Mesendoderm (in vitro differentiated cells): ENCODE results near the gene KCTD15.

Experiments used
- DNase-seq: peaks from one replicate; pipeline ENCODE4 v3.0.0; 2013
- H2AK5ac ChIP-seq: 2 replicates; pipeline ENCODE4 v1.6.1; 2013; ENCODE audit warnings: low read length, inconsistent platforms
- H2BK120ac ChIP-seq: 2 replicates; pipeline ENCODE4 v1.6.1; 2013; ENCODE audit warnings: low read depth, mild to moderate bottlenecking, low read length, moderate library complexity, mixed read lengths
- H2BK15ac ChIP-seq: replicated peaks from 2 replicates; pipeline ENCODE4 v1.6.1; 2013; ENCODE audit warnings: low read depth, mild to moderate bottlenecking, moderate library complexity
- H2BK5ac ChIP-seq: 2 replicates; pipeline ENCODE4 v1.6.1; 2013; ENCODE audit warnings: low read length, inconsistent platforms
- H3K18ac ChIP-seq: 2 replicates; pipeline ENCODE4 v1.6.1; 2013; ENCODE audit warnings: mild to moderate bottlenecking, low read length, mixed read lengths
- H3K23ac ChIP-seq: one replicate; pipeline ENCODE4 v1.6.1; 2013; ENCODE audit warnings: low read length
- H3K27ac ChIP-seq: 2 replicates; pipeline ENCODE4 v1.5.1; 2013; ENCODE audit warnings: low read depth, mild to moderate bottlenecking, inconsistent platforms, low read length, moderate library complexity
- H3K27me3 ChIP-seq: 2 replicates; pipeline ENCODE4 v1.6.1; 2013; ENCODE audit warnings: low read length, control low read depth, mild to moderate bottlenecking, inconsistent platforms; ENCODE audit not compliant: insufficient read depth, poor library complexity
- H3K36me3 ChIP-seq: 2 replicates; pipeline ENCODE4 v1.6.1; 2013; ENCODE audit warnings: low read length, inconsistent platforms; ENCODE audit not compliant: control insufficient read depth, insufficient read depth
- H3K4ac ChIP-seq: one replicate; pipeline ENCODE4 v1.6.1; 2013; ENCODE audit warnings: low read depth, mild to moderate bottlenecking, low read length, moderate library complexity
- H3K4me1 ChIP-seq: 2 replicates; pipeline ENCODE4 v1.6.1; 2013; ENCODE audit warnings: low read depth, low read length, inconsistent platforms; ENCODE audit not compliant: control insufficient read depth
- H3K4me2 ChIP-seq: 2 replicates; pipeline ENCODE4 v1.6.1; 2013; ENCODE audit warnings: low read length
- H3K4me3 ChIP-seq: 2 replicates; pipeline ENCODE4 v1.5.1; 2013; ENCODE audit warnings: mild to moderate bottlenecking, low read length
- H3K56ac ChIP-seq: one replicate; pipeline ENCODE4 v1.6.1; 2013; ENCODE audit warnings: low read length
- H3K79me1 ChIP-seq: 2 replicates; pipeline ENCODE4 v1.6.1; 2013; ENCODE audit warnings: low read length, inconsistent platforms
- H3K79me2 ChIP-seq: 2 replicates; pipeline ENCODE4 v1.6.1; 2013; ENCODE audit warnings: mild to moderate bottlenecking, low read length; ENCODE audit not compliant: control insufficient read depth, insufficient read depth
- H3K9ac ChIP-seq: 2 replicates; pipeline ENCODE4 v1.6.1; 2013; ENCODE audit warnings: low read length, inconsistent platforms
- H4K5ac ChIP-seq: one replicate; pipeline ENCODE4 v1.6.1; 2013; ENCODE audit warnings: low read length
- H4K8ac ChIP-seq: one replicate; pipeline ENCODE4 v1.6.1; 2013; ENCODE audit warnings: low read depth, mild to moderate bottlenecking, control low read depth, low read length, moderate library complexity
- WGBS: extraction: QIAGEN DNeasy Blood & Tissue Kit; methylation state at CpG from one replicate; pipeline ENCODE4 v1.1.7; 2013; ENCODE audit warnings: low lambda C conversion rate, missing lambda C conversion rate; ENCODE audit not compliant: insufficient coverage; ENCODE audit errors: extremely low coverage; 5-methylcytosine and 5-hydroxymethylcytosine counted together

Gene KCTD15

GRCh38 chr19:33777351-33777750 lies 19.3 kb upstream of the KCTD15 start:
- no peak overlapping the region for H3K18ac ChIP-seq
- H4K8ac ChIP-seq = no peak overlapping the region
- no peak overlapping the region for H3K4ac ChIP-seq
- no peak overlapping the region for H2AK5ac ChIP-seq
- no peak overlapping the region for H2BK5ac ChIP-seq
- no peak overlapping the region for H4K5ac ChIP-seq
- no peak overlapping the region for H3K4me3 ChIP-seq
- no peak overlapping the region for H3K56ac ChIP-seq
- no peak overlapping the region for H3K9ac ChIP-seq
- H3K27me3 ChIP-seq = no peaks in the 10 kb centered on the region
- H3K23ac ChIP-seq = no peak overlapping the region
- no peaks in the 10 kb centered on the region for H3K79me1 ChIP-seq
- H2BK15ac ChIP-seq = no peak overlapping the region
- H3K36me3 ChIP-seq = no peaks in the 10 kb centered on the region
- H3K27ac ChIP-seq = no peak overlapping the region
- no CpG with 5 or more reads among the region's 9 CpGs for WGBS
- H3K4me2 ChIP-seq = no peak overlapping the region
- no peaks in the 10 kb centered on the region for H3K4me1 ChIP-seq
- no peak for DNase-seq
- no peak overlapping the region for H2BK120ac ChIP-seq
- no peaks in the 10 kb centered on the region for H3K79me2 ChIP-seq

DNA sequence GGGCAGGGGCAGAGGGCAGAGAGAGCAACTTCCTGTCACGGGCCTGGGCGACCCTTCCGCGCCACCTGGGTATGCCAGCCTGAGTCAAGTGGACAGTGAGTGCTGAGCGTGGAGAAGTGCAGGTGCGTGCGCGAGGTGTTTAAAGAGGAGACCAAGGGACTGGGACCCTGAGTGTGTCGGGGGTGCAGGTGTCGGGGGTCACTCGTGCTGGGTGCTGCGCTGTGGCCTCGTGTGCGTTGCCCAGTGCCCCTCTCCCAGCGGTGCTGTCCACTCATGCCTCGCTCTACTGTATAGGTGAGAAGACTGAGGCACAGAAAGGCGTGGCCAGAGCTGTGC lies 18.9 kb upstream of the KCTD15 start:
- DNase-seq = no peak
- no peaks in the 10 kb centered on the region for H3K36me3 ChIP-seq
- no peak overlapping the region for H3K56ac ChIP-seq
- no peaks in the 10 kb centered on the region for H3K27me3 ChIP-seq
- no peak overlapping the region for H3K23ac ChIP-seq
- no peak overlapping the region for H3K18ac ChIP-seq
- no peak overlapping the region for H2BK120ac ChIP-seq
- no peak overlapping the region for H3K4me2 ChIP-seq
- H2BK5ac ChIP-seq = no peak overlapping the region
- no peak overlapping the region for H3K4me3 ChIP-seq
- H2BK15ac ChIP-seq = no peak overlapping the region
- no peaks in the 10 kb centered on the region for H3K4me1 ChIP-seq
- H3K27ac ChIP-seq = no peak overlapping the region
- no peak overlapping the region for H3K9ac ChIP-seq
- WGBS = no CpG with 5 or more reads among the region's 17 CpGs
- no peak overlapping the region for H3K4ac ChIP-seq
- no peak overlapping the region for H4K5ac ChIP-seq
- H3K79me1 ChIP-seq = no peaks in the 10 kb centered on the region
- no peak overlapping the region for H2AK5ac ChIP-seq
- no peak overlapping the region for H4K8ac ChIP-seq
- H3K79me2 ChIP-seq = no peaks in the 10 kb centered on the region

DNA sequence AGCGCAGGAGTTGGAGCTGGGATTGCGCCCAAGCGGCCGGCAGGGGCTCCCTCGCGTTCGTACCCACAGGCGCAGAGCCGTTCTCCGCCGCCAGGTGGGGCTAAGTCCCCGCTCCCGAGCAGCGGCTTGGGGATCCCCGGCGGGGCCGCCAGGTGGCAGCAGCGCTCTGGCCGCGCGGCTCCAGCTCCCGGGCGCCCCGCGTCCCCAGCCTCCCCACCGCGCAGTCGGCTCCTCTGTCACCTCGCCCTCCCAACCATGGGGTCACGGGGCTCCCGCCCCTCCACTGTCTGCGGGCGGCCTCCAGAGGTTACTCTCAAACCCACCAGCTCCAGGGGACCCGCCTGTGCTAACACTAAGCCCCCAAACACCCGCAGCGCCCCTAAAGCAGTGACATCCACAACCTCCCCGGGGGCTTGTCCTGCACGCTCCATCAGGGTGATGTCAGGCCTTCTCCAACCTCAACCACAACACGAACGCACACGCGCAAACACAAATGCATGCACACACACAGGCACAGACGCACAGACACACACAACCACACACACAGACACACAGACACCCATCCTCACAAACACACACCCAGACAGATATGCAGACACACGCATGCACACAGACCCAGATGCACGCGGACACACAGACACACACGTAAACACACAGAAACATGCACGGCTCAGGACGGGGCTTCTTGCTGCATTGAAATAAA lies 18.4 kb upstream of the KCTD15 start:
- no peak overlapping the region for H3K4ac ChIP-seq
- peak overlapping the region; percentile 33 for H3K4me2 ChIP-seq
- no peak overlapping the region for H3K4me3 ChIP-seq
- no peak overlapping the region for H2BK5ac ChIP-seq
- no peak overlapping the region for H2BK120ac ChIP-seq
- WGBS = no CpG with 5 or more reads among the region's 49 CpGs
- H3K27ac ChIP-seq = no peak overlapping the region
- H3K23ac ChIP-seq = no peak overlapping the region
- H3K18ac ChIP-seq = no peak overlapping the region
- peak overlapping the region; percentile 32 for H3K9ac ChIP-seq
- no peak overlapping the region for H4K5ac ChIP-seq
- no peak overlapping the region for H2AK5ac ChIP-seq
- H2BK15ac ChIP-seq = no peak overlapping the region
- no peaks in the 10 kb centered on the region for H3K79me1 ChIP-seq
- no peak overlapping the region for H4K8ac ChIP-seq
- no peaks in the 10 kb centered on the region for H3K36me3 ChIP-seq
- no peaks in the 10 kb centered on the region for H3K79me2 ChIP-seq
- no peak overlapping the region for H3K56ac ChIP-seq
- no peaks in the 10 kb centered on the region for H3K27me3 ChIP-seq
- peak; percentile 65 for DNase-seq
- H3K4me1 ChIP-seq = no peaks in the 10 kb centered on the region

- H4K5ac ChIP-seq = no peak overlapping the region
- H3K4me3 ChIP-seq = no peak overlapping the region
- WGBS = no CpG with 5 or more reads among the region's 7 CpGs
- no peak overlapping the region for H2AK5ac ChIP-seq
- no peaks in the 10 kb centered on the region for H3K79me1 ChIP-seq
- H4K8ac ChIP-seq = no peak overlapping the region
- no peak overlapping the region for H2BK15ac ChIP-seq
- H3K4ac ChIP-seq = no peak overlapping the region
- no peak overlapping the region for H3K27ac ChIP-seq
- no peaks in the 10 kb centered on the region for H3K36me3 ChIP-seq
- H3K79me2 ChIP-seq = no peaks in the 10 kb centered on the region
- H3K4me1 ChIP-seq = no peaks in the 10 kb centered on the region
- H2BK5ac ChIP-seq = no peak overlapping the region
- H2BK120ac ChIP-seq = no peak overlapping the region
- no peak overlapping the region for H3K9ac ChIP-seq
- no peak for DNase-seq
- no peak overlapping the region for H3K23ac ChIP-seq
- no peak overlapping the region for H3K56ac ChIP-seq
- no peak overlapping the region for H3K18ac ChIP-seq
- no peak overlapping the region for H3K4me2 ChIP-seq
- H3K27me3 ChIP-seq = no peaks in the 10 kb centered on the region
Measured at GRCh38 chr19:33779849-33780248, 16.8 kb upstream of the KCTD15 start.

DNA sequence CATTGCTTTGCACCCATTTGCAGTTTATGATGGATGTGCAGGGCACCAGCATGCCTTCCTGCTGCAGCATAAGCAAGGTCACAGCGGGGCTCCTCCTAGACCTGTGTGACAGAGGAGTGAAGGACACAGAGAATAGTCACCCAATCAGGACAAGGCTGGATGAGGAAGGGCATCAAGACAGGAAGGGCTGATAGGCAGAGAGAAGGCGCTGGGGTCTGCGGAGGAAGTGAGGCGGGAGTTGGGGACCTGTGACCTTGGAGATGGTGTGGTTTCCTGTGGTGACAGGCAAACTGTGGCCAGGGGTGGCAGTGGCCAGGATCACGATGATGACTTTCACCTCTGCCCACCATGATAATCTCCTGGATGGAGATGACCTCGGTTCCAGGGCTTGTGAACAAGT lies 16.4 kb upstream of the KCTD15 start:
- H3K9ac ChIP-seq = no peak overlapping the region
- DNase-seq = peak; percentile 5

DNA sequence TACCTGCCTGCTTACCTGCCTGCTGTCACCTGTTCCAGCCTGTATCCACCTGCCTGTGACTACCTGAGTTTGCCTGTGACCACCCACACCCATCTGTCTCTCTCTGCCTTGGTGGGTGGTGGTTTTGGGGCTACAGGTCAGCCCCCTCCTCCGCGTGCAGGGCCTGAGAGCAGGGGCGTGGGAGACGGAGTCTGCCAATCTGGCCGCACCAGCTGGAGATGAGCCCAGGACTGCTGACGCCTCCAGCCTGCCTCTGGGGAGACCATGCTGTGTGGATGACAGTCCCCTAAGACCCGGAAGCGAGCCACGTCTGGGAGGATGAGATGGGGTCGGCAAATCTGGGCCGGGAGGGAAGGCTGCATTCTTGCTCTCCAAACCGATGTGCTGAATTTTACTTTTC lies 15.9 kb upstream of the KCTD15 start:
- no peak overlapping the region for H2AK5ac ChIP-seq
- no peak overlapping the region for H3K9ac ChIP-seq
- H3K27me3 ChIP-seq = no peaks in the 10 kb centered on the region
- no peak overlapping the region for H2BK5ac ChIP-seq
- no peak overlapping the region for H3K18ac ChIP-seq
- H4K5ac ChIP-seq = no peak overlapping the region
- no peak for DNase-seq
- H3K27ac ChIP-seq = no peak overlapping the region
- H3K4ac ChIP-seq = no peak overlapping the region
- H3K79me2 ChIP-seq = no peaks in the 10 kb centered on the region
- H3K4me1 ChIP-seq = no peaks in the 10 kb centered on the region
- H3K4me3 ChIP-seq = no peak overlapping the region
- no CpG with 5 or more reads among the region's 12 CpGs for whole genome bisulfite sequencing
- H2BK120ac ChIP-seq = no peak overlapping the region
- H3K36me3 ChIP-seq = no peaks in the 10 kb centered on the region
- no peak overlapping the region for H3K4me2 ChIP-seq
- no peaks in the 10 kb centered on the region for H3K79me1 ChIP-seq
- no peak overlapping the region for H3K23ac ChIP-seq
- no peak overlapping the region for H2BK15ac ChIP-seq
- H3K56ac ChIP-seq = no peak overlapping the region
- H4K8ac ChIP-seq = no peak overlapping the region

More for the DNA sequence above, 16.4 kb upstream of the KCTD15 start:
- Histone ChIP-seq H3K56ac (no peak overlapping the region), H3K4ac (no peak overlapping the region), H3K27me3 (no peaks in the 10 kb centered on the region), H2BK15ac (no peak overlapping the region), H4K5ac (no peak overlapping the region), H3K4me1 (no peaks in the 10 kb centered on the region), H3K36me3 (no peaks in the 10 kb centered on the region), H3K4me3 (no peak overlapping the region), H3K4me2 (no peak overlapping the region), H3K79me1 (no peaks in the 10 kb centered on the region), H3K23ac (no peak overlapping the region), H3K18ac (no peak overlapping the region), H2BK120ac (no peak overlapping the region), H2AK5ac (no peak overlapping the region), H2BK5ac (no peak overlapping the region), H4K8ac (no peak overlapping the region), H3K79me2 (no peaks in the 10 kb centered on the region), H3K27ac (no peak overlapping the region)
- no CpG with 5 or more reads among the region's 6 CpGs for WGBS
